ENCODE data around the gene LCN9.
"Not testable (repeated sequence)": the region's sequence is repeated elsewhere in the genome, so short reads cannot be mapped to it uniquely, and the experiment has no call there.

Gene LCN9

GRCh38 chr9:135666534-135667462 lies 3.7 kb downstream of the LCN9 start:
- H3F3A ChIP-seq (ENCODE audit: insufficient read depth, low read length) = no peaks in the 10 kb centered on the region
- TF ChIP-seq EZH2 (optimal IDR thresholded peaks at IDR 0.05; ENCODE audit: low read depth, low read length) (no peak), CTCF (IDR thresholded peaks at IDR 0.05; ENCODE audit: low read length) (no peak), EZH2phosphoT487 (IDR thresholded peaks at IDR 0.05; ENCODE audit: low read length) (no peak)

GRCh38 chr9:135667463-135668001 lies 4.4 kb downstream of the LCN9 start:
- no peak overlapping the region for H2AFZ ChIP-seq (ENCODE audit: low read length)
- no peaks in the 10 kb centered on the region for H3F3A ChIP-seq (ENCODE audit: insufficient read depth, low read length)
- peaks cover 86% of the 10 kb centered on the region for H3K27me3 ChIP-seq (replicated peaks; ENCODE audit: insufficient read depth, low read length)
- no peaks in the 10 kb centered on the region for H4K20me1 ChIP-seq (ENCODE audit: insufficient read depth, low read length)
- TF ChIP-seq CTCF (IDR thresholded peaks at IDR 0.05; ENCODE audit: low read length) (no peak), EZH2 (optimal IDR thresholded peaks at IDR 0.05; ENCODE audit: low read depth, low read length) (no peak), EZH2phosphoT487 (IDR thresholded peaks at IDR 0.05; ENCODE audit: low read length) (no peak)
- H3K9me3 ChIP-seq (replicated peaks; ENCODE audit: insufficient read depth, low read length) = no peaks in the 10 kb centered on the region
- H3K4me3 ChIP-seq (ENCODE audit: low read length) = no peak overlapping the region
- DNase-seq = no peak
- 0 out of 2 replicates have a peak, but pooled peaks cover 4% of the 10 kb centered on the region for H3K4me1 ChIP-seq (ENCODE audit: low read length)
- no peaks in the 10 kb centered on the region for H3K79me2 ChIP-seq (ENCODE audit: low read length)
- no peak overlapping the region for H3K27ac ChIP-seq (ENCODE audit: low read length)
- no peak overlapping the region for H3K9ac ChIP-seq (ENCODE audit: low read length)
- no peak overlapping the region for H3K4me2 ChIP-seq (ENCODE audit: low read depth, low read length)
- no peaks in the 10 kb centered on the region for H3K9me2 ChIP-seq (replicated peaks; ENCODE audit: insufficient read depth, low read length)
- no peaks in the 10 kb centered on the region for H3K36me3 ChIP-seq (replicated peaks; ENCODE audit: insufficient read depth, low read length)

More at GRCh38 chr9:135666534-135667462, 3.7 kb downstream of the LCN9 start:
- DNase-seq = peak; percentile 36
- Histone ChIP-seq H3K4me1 (ENCODE audit: low read length) (0 out of 2 replicates have a peak, but pooled peaks cover 4% of the 10 kb centered on the region), H3K27ac (ENCODE audit: low read length) (no peak overlapping the region), H3K27me3 (replicated peaks; ENCODE audit: insufficient read depth, low read length) (peaks cover 88% of the 10 kb centered on the region), H3K9me2 (replicated peaks; ENCODE audit: insufficient read depth, low read length) (no peaks in the 10 kb centered on the region), H3K79me2 (ENCODE audit: low read length) (no peaks in the 10 kb centered on the region), H3K4me3 (ENCODE audit: low read length) (no peak overlapping the region), H3K4me2 (ENCODE audit: low read depth, low read length) (no peak overlapping the region), H4K20me1 (ENCODE audit: insufficient read depth, low read length) (no peaks in the 10 kb centered on the region), H3K9ac (ENCODE audit: low read length) (no peak overlapping the region), H3K36me3 (replicated peaks; ENCODE audit: insufficient read depth, low read length) (no peaks in the 10 kb centered on the region), H2AFZ (ENCODE audit: low read length) (no peak overlapping the region), H3K9me3 (replicated peaks; ENCODE audit: insufficient read depth, low read length) (no peaks in the 10 kb centered on the region)

GRCh38 chr9:135669018-135669417 lies 5.9 kb downstream of the LCN9 start:
- H3K9me2 ChIP-seq (replicated peaks; ENCODE audit: insufficient read depth, low read length); H3K36me3 ChIP-seq (replicated peaks; ENCODE audit: insufficient read depth, low read length); H3F3A ChIP-seq (ENCODE audit: insufficient read depth, low read length); H3K4me3 ChIP-seq (ENCODE audit: low read length); H4K20me1 ChIP-seq (ENCODE audit: insufficient read depth, low read length); H2AFZ ChIP-seq (ENCODE audit: low read length); H3K9me3 ChIP-seq (replicated peaks; ENCODE audit: insufficient read depth, low read length); H3K4me1 ChIP-seq (ENCODE audit: low read length); H3K9ac ChIP-seq (ENCODE audit: low read length); H3K79me2 ChIP-seq (ENCODE audit: low read length); DNase-seq; H3K27ac ChIP-seq (ENCODE audit: low read length); H3K4me2 ChIP-seq (ENCODE audit: low read depth, low read length): not testable (repeated sequence)
- H3K27me3 ChIP-seq (replicated peaks; ENCODE audit: insufficient read depth, low read length) = peaks cover 87% of the 10 kb centered on the region

Data from MM.1S (cell line).